HEK293 (cell line): ENCODE data around the gene EIF3M.

Source experiments
- CTCF ChIP-seq: fragments of 450-650 bp; formaldehyde crosslinking; IDR thresholded peaks from 2 replicates; pipeline ENCODE4 v1.5.1; 2016; ENCODE audit warnings: missing biosample characterization, missing genetic modification characterization
- INSM2 ChIP-seq: fragments of 450-650 bp; formaldehyde crosslinking; IDR thresholded peaks from 2 replicates; pipeline ENCODE4 v1.5.1; 2016; ENCODE audit warnings: missing biosample characterization, missing genetic modification characterization
- MYNN ChIP-seq: fragments of 450-650 bp; formaldehyde crosslinking; IDR thresholded peaks from 2 replicates; pipeline ENCODE4 v1.5.1; 2016; ENCODE audit warnings: missing biosample characterization, missing genetic modification characterization, borderline replicate concordance
- REST ChIP-seq: fragments of 450-650 bp; formaldehyde crosslinking; IDR thresholded peaks from 2 replicates; pipeline ENCODE4 v1.5.1; 2016; ENCODE audit warnings: missing biosample characterization, missing genetic modification characterization
- SETDB1 ChIP-seq: IDR thresholded peaks from one replicate; pipeline ENCODE4 v1.6.1; 2017; ENCODE audit warnings: mild to moderate bottlenecking, low read length, moderate library complexity, mixed read lengths; ENCODE audit not compliant: insufficient read length
- YY1 ChIP-seq: fragments of 450-650 bp; formaldehyde crosslinking; IDR thresholded peaks from 2 replicates; pipeline ENCODE4 v1.5.1; 2018; ENCODE audit warnings: missing biosample characterization, missing genetic modification characterization
- ZBTB10 ChIP-seq: fragments of 450-650 bp; formaldehyde crosslinking; IDR thresholded peaks from 2 replicates; pipeline ENCODE4 v1.5.1; 2016; ENCODE audit warnings: missing biosample characterization, missing genetic modification characterization
- ZBTB11 ChIP-seq: fragments of 450-650 bp; formaldehyde crosslinking; conservative IDR thresholded peaks from 2 replicates; pipeline ENCODE4 v1.5.1; 2016; ENCODE audit warnings: low read depth, missing biosample characterization, missing genetic modification characterization
- ZBTB44 ChIP-seq: fragments of 450-650 bp; IDR thresholded peaks from 2 replicates; pipeline ENCODE4 v1.5.1; 2018; ENCODE audit warnings: missing biosample characterization, mild to moderate bottlenecking, missing genetic modification characterization
- ZEB2 ChIP-seq: fragments of 450-650 bp; formaldehyde crosslinking; IDR thresholded peaks from 2 replicates; pipeline ENCODE4 v1.5.1; 2016; ENCODE audit warnings: missing biosample characterization, missing genetic modification characterization
- ZFP41 ChIP-seq: fragments of 450-650 bp; formaldehyde crosslinking; IDR thresholded peaks from 2 replicates; pipeline ENCODE4 v1.5.1; 2016; ENCODE audit warnings: missing biosample characterization, missing genetic modification characterization, borderline replicate concordance
- ZNF341 ChIP-seq: fragments of 450-650 bp; formaldehyde crosslinking; IDR thresholded peaks from 2 replicates; pipeline ENCODE4; 2016; ENCODE audit warnings: low read depth, missing biosample characterization, missing genetic modification characterization
- ZNF398 ChIP-seq: fragments of 450-650 bp; formaldehyde crosslinking; IDR thresholded peaks from 2 replicates; pipeline ENCODE4 v1.5.1; 2017; ENCODE audit warnings: missing biosample characterization, missing genetic modification characterization
- ZNF645 ChIP-seq: fragments of 450-650 bp; formaldehyde crosslinking; IDR thresholded peaks from 2 replicates; pipeline ENCODE4; 2016; ENCODE audit warnings: missing biosample characterization, missing genetic modification characterization

- TF ChIP-seq REST (no peak), CTCF (tag by site-specific recombination) (no peak), MYNN (tag by site-specific recombination) (no peak), ZBTB44 (no peak), ZNF645 (no peak), ZBTB10 (no peak), ZNF341 (tag by site-specific recombination) (no peak), INSM2 (no peak), YY1 (tag by site-specific recombination) (no peak), ZNF398 (tag by site-specific recombination) (no peak), ZFP41 (tag by site-specific recombination) (no peak), SETDB1 (no peak), ZBTB11 (tag by site-specific recombination) (no peak), ZEB2 (no peak)
These were observed 27.7 kb upstream of the EIF3M start for GRCh38 chr11:32555895-32556294.
